Neural cell (in vitro differentiated cells): Measurements from ENCODE around the gene TWNK. TPM values are rescaled to one million over a fixed set of nuclear protein-coding genes. Genes with fewer than 3 reads are reported as not detected.

Experiments used
- H2AFZ ChIP-seq: fragments of 200-600, 300-800 bp; sonication (generic), shearing (Covaris generic); 2 replicates; pipeline ENCODE4 v1.6.0; 2014; ENCODE audit warnings: low read depth, mild to moderate bottlenecking, antibody characterized with exemption, low read length, moderate library complexity
- H3F3A ChIP-seq: fragments of 200-600 bp; shearing (Covaris generic); 2 replicates; pipeline ENCODE4 v1.6.1; 2016; ENCODE audit warnings: mild to moderate bottlenecking, moderate library complexity, mixed read lengths, antibody characterized with exemption, low read length; ENCODE audit not compliant: insufficient read depth, poor library complexity, severe bottlenecking
- H3K27ac ChIP-seq: fragments of 200-600, 300-800 bp; sonication (generic), shearing (Covaris generic); 2 replicates; pipeline ENCODE4 v1.5.1; 2014; ENCODE audit warnings: mild to moderate bottlenecking, low read length, moderate library complexity
- H3K27me3 ChIP-seq: fragments of 300-800, 200-600 bp; sonication (generic), shearing (Covaris generic); 2 replicates; pipeline ENCODE4 v1.6.0; 2014; ENCODE audit warnings: mild to moderate bottlenecking, low read depth, low read length, moderate library complexity; ENCODE audit not compliant: insufficient read depth
- H3K36me3 ChIP-seq: fragments of 300-800, 200-600 bp; sonication (generic), shearing (Covaris generic); 2 replicates; pipeline ENCODE4 v1.5.1; 2014; ENCODE audit warnings: mild to moderate bottlenecking, antibody characterized with exemption, low read length, moderate library complexity; ENCODE audit not compliant: insufficient read depth
- H3K4me2 ChIP-seq: fragments of 300-800, 200-600 bp; sonication (generic), shearing (Covaris generic); 2 replicates; pipeline ENCODE4 v1.6.0; 2014; ENCODE audit warnings: mild to moderate bottlenecking, low read length
- H3K4me3 ChIP-seq: fragments of 300-800, 200-600 bp; sonication (generic), shearing (Covaris generic); 2 replicates; pipeline ENCODE4 v1.5.1; 2014; ENCODE audit warnings: mild to moderate bottlenecking, low read length, moderate library complexity
- H3K79me2 ChIP-seq: fragments of 200-600 bp; shearing (Covaris generic); replicated peaks from 2 replicates; pipeline ENCODE4 v1.6.0; 2014; ENCODE audit warnings: mild to moderate bottlenecking, low read length, moderate library complexity; ENCODE audit not compliant: insufficient read depth
- H3K9ac ChIP-seq: fragments of 300-800, 200-600 bp; sonication (generic), shearing (Covaris generic); 2 replicates; pipeline ENCODE4 v1.6.1; 2016; ENCODE audit warnings: mild to moderate bottlenecking, low read length, mixed read lengths
- H3K9me2 ChIP-seq: fragments of 200-600 bp; shearing (Covaris generic); 2 replicates; pipeline ENCODE4 v1.6.1; 2016; ENCODE audit warnings: mild to moderate bottlenecking, low read length, mixed read lengths; ENCODE audit not compliant: insufficient read depth
- H3K9me3 ChIP-seq: fragments of 200-600, 300-800 bp; sonication (generic), shearing (Covaris generic); 2 replicates; pipeline ENCODE4 v1.6.1; 2016; ENCODE audit warnings: mild to moderate bottlenecking, mixed run types, low read length, moderate library complexity, mixed read lengths
- H4K20me1 ChIP-seq: fragments of 200-600 bp; shearing (Covaris generic); 2 replicates; pipeline ENCODE4 v1.6.1; 2016; ENCODE audit warnings: mild to moderate bottlenecking, mixed run types; ENCODE audit not compliant: insufficient read depth
- EP300 ChIP-seq: fragments of 450-650 bp; conservative IDR thresholded peaks from 2 replicates; pipeline ENCODE4 v1.6.1; 2014; ENCODE audit warnings: antibody characterized with exemption, mild to moderate bottlenecking, moderate library complexity; ENCODE audit not compliant: poor library complexity, severe bottlenecking
- EZH2 ChIP-seq: fragments of 200-600, 300-800 bp; shearing (Covaris generic), sonication (generic); IDR thresholded peaks from 2 replicates; pipeline ENCODE4 v1.6.1; 2014; ENCODE audit warnings: antibody characterized with exemption, low read length, borderline replicate concordance, mild to moderate bottlenecking; ENCODE audit not compliant: insufficient read depth, poor library complexity, severe bottlenecking
- MXI1 ChIP-seq: fragments of 450-650 bp; conservative IDR thresholded peaks from 2 replicates; pipeline ENCODE4 v1.6.1; 2014; ENCODE audit warnings: antibody characterized with exemption, mild to moderate bottlenecking; ENCODE audit not compliant: poor library complexity, severe bottlenecking
- POLR2AphosphoS5 ChIP-seq: IDR thresholded peaks from 2 replicates; pipeline ENCODE4 v1.6.1; 2012
- RAD21 ChIP-seq: fragments of 450-650 bp; conservative IDR thresholded peaks from 2 replicates; pipeline ENCODE4 v1.6.1; 2014; ENCODE audit warnings: antibody characterized with exemption, mild to moderate bottlenecking, moderate library complexity
- SMC3 ChIP-seq: fragments of 450-650 bp; conservative IDR thresholded peaks from 2 replicates; pipeline ENCODE4 v1.6.1; 2014; ENCODE audit warnings: antibody characterized with exemption, mild to moderate bottlenecking, moderate library complexity; ENCODE audit not compliant: poor library complexity
- TAF1 ChIP-seq: IDR thresholded peaks from 2 replicates; pipeline ENCODE4 v1.6.1; 2012; ENCODE audit warnings: low read depth
- polyA plus RNA-seq: library from polyadenylated mRNA; depleted of rRNA; stranded (reverse); fragments of >200 nt; gene quantifications from 2 replicates; pipeline ENCODE4 v1.2.3, GENCODE V29; 2014
- TF ChIP-seq, protein P1 (sequence below): fragments of 450-650 bp; IDR thresholded peaks from 2 replicates; pipeline ENCODE4 v1.5.1; 2014; ENCODE audit warnings: antibody characterized with exemption, mild to moderate bottlenecking, moderate library complexity; ENCODE audit not compliant: poor library complexity, severe bottlenecking
- TF ChIP-seq, protein P2 (sequence below): IDR thresholded peaks from 2 replicates; pipeline ENCODE4 v1.6.1; 2012; ENCODE audit warnings: borderline replicate concordance

Gene TWNK
- polyA plus RNA-seq, 1 donor from 2014 or later: 4.8 TPM

DNA sequence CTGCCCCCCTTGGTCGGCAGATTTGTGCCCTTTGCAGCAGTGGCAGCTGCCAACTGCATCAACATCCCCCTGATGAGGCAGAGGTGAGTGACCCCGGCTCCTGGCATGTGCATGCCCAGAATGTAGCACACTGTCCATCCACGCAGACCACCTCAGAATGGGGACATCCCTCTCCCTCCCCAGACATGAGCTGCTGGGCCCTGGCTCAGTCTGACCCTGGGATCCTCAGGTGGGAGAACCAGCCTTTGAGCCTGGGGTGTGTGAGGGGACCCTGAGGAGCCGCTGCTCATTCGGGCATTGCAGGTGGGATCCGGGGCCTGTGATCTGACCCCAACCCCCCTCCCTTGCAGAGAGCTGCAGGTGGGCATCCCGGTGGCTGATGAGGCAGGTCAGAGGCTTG, 49.4 kb downstream of the TWNK start:
- H4K20me1 ChIP-seq: no peaks in the 10 kb centered on the region
- peaks cover 22% of the 10 kb centered on the region for H3K27me3 ChIP-seq
- H3K27ac ChIP-seq: no peak overlapping the region
- no peaks in the 10 kb centered on the region for H3K9me2 ChIP-seq
- H3K4me2 ChIP-seq: no peak overlapping the region
- H3K9me3 ChIP-seq: no peaks in the 10 kb centered on the region
- no peaks in the 10 kb centered on the region for H3K36me3 ChIP-seq
- H3K4me3 ChIP-seq: no peak overlapping the region
- H2AFZ ChIP-seq: no peak overlapping the region
- TF ChIP-seq, protein P1, sequence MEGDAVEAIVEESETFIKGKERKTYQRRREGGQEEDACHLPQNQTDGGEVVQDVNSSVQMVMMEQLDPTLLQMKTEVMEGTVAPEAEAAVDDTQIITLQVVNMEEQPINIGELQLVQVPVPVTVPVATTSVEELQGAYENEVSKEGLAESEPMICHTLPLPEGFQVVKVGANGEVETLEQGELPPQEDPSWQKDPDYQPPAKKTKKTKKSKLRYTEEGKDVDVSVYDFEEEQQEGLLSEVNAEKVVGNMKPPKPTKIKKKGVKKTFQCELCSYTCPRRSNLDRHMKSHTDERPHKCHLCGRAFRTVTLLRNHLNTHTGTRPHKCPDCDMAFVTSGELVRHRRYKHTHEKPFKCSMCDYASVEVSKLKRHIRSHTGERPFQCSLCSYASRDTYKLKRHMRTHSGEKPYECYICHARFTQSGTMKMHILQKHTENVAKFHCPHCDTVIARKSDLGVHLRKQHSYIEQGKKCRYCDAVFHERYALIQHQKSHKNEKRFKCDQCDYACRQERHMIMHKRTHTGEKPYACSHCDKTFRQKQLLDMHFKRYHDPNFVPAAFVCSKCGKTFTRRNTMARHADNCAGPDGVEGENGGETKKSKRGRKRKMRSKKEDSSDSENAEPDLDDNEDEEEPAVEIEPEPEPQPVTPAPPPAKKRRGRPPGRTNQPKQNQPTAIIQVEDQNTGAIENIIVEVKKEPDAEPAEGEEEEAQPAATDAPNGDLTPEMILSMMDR: no peak
- TF ChIP-seq RAD21: no peak
- no peak for TF ChIP-seq SMC3
- no peak for TF ChIP-seq EZH2
- TF ChIP-seq, protein P2, sequence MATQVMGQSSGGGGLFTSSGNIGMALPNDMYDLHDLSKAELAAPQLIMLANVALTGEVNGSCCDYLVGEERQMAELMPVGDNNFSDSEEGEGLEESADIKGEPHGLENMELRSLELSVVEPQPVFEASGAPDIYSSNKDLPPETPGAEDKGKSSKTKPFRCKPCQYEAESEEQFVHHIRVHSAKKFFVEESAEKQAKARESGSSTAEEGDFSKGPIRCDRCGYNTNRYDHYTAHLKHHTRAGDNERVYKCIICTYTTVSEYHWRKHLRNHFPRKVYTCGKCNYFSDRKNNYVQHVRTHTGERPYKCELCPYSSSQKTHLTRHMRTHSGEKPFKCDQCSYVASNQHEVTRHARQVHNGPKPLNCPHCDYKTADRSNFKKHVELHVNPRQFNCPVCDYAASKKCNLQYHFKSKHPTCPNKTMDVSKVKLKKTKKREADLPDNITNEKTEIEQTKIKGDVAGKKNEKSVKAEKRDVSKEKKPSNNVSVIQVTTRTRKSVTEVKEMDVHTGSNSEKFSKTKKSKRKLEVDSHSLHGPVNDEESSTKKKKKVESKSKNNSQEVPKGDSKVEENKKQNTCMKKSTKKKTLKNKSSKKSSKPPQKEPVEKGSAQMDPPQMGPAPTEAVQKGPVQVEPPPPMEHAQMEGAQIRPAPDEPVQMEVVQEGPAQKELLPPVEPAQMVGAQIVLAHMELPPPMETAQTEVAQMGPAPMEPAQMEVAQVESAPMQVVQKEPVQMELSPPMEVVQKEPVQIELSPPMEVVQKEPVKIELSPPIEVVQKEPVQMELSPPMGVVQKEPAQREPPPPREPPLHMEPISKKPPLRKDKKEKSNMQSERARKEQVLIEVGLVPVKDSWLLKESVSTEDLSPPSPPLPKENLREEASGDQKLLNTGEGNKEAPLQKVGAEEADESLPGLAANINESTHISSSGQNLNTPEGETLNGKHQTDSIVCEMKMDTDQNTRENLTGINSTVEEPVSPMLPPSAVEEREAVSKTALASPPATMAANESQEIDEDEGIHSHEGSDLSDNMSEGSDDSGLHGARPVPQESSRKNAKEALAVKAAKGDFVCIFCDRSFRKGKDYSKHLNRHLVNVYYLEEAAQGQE: no peak
- TF ChIP-seq MXI1: no peak
- no peak for TF ChIP-seq EP300
- TF ChIP-seq POLR2AphosphoS5: no peak
- no peak for TF ChIP-seq TAF1
- no peaks in the 10 kb centered on the region for H3F3A ChIP-seq
- no peaks in the 10 kb centered on the region for H3K79me2 ChIP-seq
- no peak overlapping the region for H3K9ac ChIP-seq

DNA sequence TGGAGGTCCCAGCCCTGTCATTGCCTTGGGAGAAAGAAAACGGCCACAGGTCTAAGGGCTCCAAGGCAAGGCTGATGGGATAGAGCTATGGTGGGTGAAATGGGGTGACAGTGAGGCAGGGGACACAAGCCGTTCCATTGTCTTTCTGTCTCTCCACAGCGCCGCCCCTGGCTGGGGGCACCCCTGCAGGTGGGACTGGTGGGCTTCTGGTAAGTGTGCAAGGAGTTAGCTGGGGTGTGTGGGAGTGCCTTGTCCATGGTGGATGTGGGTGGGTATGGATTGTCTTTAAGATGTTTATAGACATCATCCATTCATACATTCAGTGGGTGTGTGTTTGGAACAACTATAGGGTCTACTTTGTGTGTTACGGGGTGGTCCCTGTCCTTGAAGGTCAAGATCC, 51.1 kb downstream of the TWNK start:
- Histone ChIP-seq H3K27me3 (peaks cover 8% of the 10 kb centered on the region), H3F3A (no peaks in the 10 kb centered on the region), H3K9me3 (no peaks in the 10 kb centered on the region), H3K79me2 (no peaks in the 10 kb centered on the region), H3K36me3 (no peaks in the 10 kb centered on the region), H3K9ac (no peak overlapping the region), H3K4me2 (no peak overlapping the region), H3K9me2 (no peaks in the 10 kb centered on the region), H3K27ac (no peak overlapping the region), H3K4me3 (no peak overlapping the region), H2AFZ (no peak overlapping the region), H4K20me1 (no peaks in the 10 kb centered on the region)
- TF ChIP-seq EZH2: no peak
- TF ChIP-seq POLR2AphosphoS5: no peak
- no peak for TF ChIP-seq SMC3
- TF ChIP-seq, protein P2: no peak
- no peak for TF ChIP-seq TAF1
- TF ChIP-seq MXI1: no peak
- TF ChIP-seq RAD21: no peak
- TF ChIP-seq EP300: no peak
